Suprapubic skin (tissue), 4 donors: Measurements from ENCODE around the gene SLC6A18. TPM values are rescaled to one million over a fixed set of nuclear protein-coding genes. Genes with fewer than 3 reads are reported as not detected.

Experiments used
- DNase-seq, 2 donors: peaks; one replicate each; pipeline ENCODE4 v3.0.0-alpha.2; 2019; ENCODE audit warnings: low spot score in 2 of 2
- H3K27ac ChIP-seq: fragments of 200-600 bp; sonication (generic); one replicate; pipeline ENCODE4 v1.5.1; 2019
- H3K27me3 ChIP-seq: fragments of 200-600 bp; sonication (generic); one replicate; pipeline ENCODE4 v1.5.1; 2019
- H3K36me3 ChIP-seq: fragments of 200-600 bp; sonication (generic); one replicate; pipeline ENCODE4 v1.5.1; 2019
- H3K4me1 ChIP-seq: fragments of 200-600 bp; sonication (generic); one replicate; pipeline ENCODE4 v1.5.1; 2019
- H3K4me3 ChIP-seq: fragments of 200-600 bp; sonication (generic); one replicate; pipeline ENCODE4 v1.5.1; 2019; ENCODE audit warnings: mild to moderate bottlenecking
- H3K9me3 ChIP-seq: fragments of 200-600 bp; sonication (generic); one replicate; pipeline ENCODE4 v1.5.1; 2019
- EP300 ChIP-seq: sonication (generic); formaldehyde crosslinking; IDR thresholded peaks from one replicate; pipeline ENCODE4 v1.6.1; 2017; ENCODE audit warnings: antibody characterized with exemption
- POLR2A ChIP-seq, 2 donors: fragments of 450-650 bp; IDR thresholded peaks; one replicate each; pipeline ENCODE4 v1.6.1; 2017; ENCODE audit warnings: antibody characterized with exemption in 2 of 2, mild to moderate bottlenecking in 2 of 2, moderate library complexity in 2 of 2
- POLR2AphosphoS5 ChIP-seq, 3 donors: sonication (generic); formaldehyde crosslinking; IDR thresholded peaks; one replicate each; pipeline ENCODE4 v1.6.1; 2017; ENCODE audit warnings: antibody characterized with exemption in 3 of 3
- WGBS: methylation state at CpG from one replicate; pipeline ENCODE4 v1.1.5; 2018; 5-methylcytosine and 5-hydroxymethylcytosine counted together
- total RNA-seq, 4 donors: library from RNA; depleted of rRNA; stranded (reverse); fragments of >200 nt; gene quantifications; one replicate each; pipeline ENCODE4 v1.1.0, GENCODE V29; 2016
- TF ChIP-seq, protein P1 (sequence below), 2 donors: fragments of 200-600 bp in 1 of 2; fragments of 450-650 bp in 1 of 2; sonication (generic) in 1 of 2; IDR thresholded peaks; one replicate each; pipeline ENCODE4 v1.5.1; 2016 to 2019; ENCODE audit warnings: antibody characterized with exemption in 2 of 2, mild to moderate bottlenecking in 1 of 2, moderate library complexity in 1 of 2

The SLC6A18 gene
- total RNA-seq, 4 donors from 2014 or later, result not detected

DNA sequence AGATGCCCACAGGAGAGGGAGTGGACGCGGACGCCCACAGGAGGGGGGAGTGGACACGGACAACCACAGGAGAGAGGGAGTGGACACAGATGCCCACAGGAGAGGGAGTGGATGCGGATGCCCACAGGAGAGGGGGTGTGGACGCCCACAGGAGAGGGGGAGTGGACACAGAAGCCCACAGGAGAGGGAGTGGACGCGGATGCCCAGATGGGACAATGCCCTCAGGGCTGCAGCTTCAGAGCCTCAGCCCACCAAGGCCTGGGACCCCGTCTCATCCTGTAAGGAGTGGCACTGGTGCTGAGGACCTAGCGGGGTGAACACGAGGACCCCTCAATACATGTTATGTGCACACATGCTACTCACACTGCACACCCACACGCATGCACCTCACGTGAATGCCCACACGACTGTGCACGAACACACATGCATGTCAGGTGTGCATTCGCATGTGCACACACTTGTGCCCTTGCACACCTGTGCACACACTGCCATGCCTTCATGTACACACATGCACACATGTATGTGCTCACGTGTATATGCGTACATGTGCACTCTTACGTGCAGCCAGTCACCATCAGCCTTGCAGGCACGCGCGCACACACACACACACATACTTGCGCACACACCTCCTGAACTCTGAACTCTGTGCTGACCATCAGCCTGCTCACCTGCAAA, 34.8 kb downstream of the SLC6A18 start:
- DNase-seq, result no peak
- Histone ChIP-seq H3K4me1 (no peaks in the 10 kb centered on the region), H3K36me3 (no peaks in the 10 kb centered on the region), H3K27me3 (no peaks in the 10 kb centered on the region), H3K4me3 (no peak overlapping the region), H3K9me3 (peaks cover 10% of the 10 kb centered on the region), H3K27ac (no peak overlapping the region)
- no peak for TF ChIP-seq POLR2A (IDR thresholded peaks at IDR 0.05)
- TF ChIP-seq, protein P1, sequence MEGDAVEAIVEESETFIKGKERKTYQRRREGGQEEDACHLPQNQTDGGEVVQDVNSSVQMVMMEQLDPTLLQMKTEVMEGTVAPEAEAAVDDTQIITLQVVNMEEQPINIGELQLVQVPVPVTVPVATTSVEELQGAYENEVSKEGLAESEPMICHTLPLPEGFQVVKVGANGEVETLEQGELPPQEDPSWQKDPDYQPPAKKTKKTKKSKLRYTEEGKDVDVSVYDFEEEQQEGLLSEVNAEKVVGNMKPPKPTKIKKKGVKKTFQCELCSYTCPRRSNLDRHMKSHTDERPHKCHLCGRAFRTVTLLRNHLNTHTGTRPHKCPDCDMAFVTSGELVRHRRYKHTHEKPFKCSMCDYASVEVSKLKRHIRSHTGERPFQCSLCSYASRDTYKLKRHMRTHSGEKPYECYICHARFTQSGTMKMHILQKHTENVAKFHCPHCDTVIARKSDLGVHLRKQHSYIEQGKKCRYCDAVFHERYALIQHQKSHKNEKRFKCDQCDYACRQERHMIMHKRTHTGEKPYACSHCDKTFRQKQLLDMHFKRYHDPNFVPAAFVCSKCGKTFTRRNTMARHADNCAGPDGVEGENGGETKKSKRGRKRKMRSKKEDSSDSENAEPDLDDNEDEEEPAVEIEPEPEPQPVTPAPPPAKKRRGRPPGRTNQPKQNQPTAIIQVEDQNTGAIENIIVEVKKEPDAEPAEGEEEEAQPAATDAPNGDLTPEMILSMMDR (IDR thresholded peaks at IDR 0.05), result no peak
- no peak for TF ChIP-seq POLR2AphosphoS5 (IDR thresholded peaks at IDR 0.05)
- no peak for TF ChIP-seq EP300
- 93% methylated on average over 23 of the region's 23 CpGs for WGBS

- Histone ChIP-seq H3K4me3 (no peak overlapping the region), H3K4me1 (no peaks in the 10 kb centered on the region), H3K36me3 (no peaks in the 10 kb centered on the region), H3K27ac (no peak overlapping the region), H3K9me3 (peaks cover 10% of the 10 kb centered on the region), H3K27me3 (no peaks in the 10 kb centered on the region)
- TF ChIP-seq POLR2A (IDR thresholded peaks at IDR 0.05) (no peak), EP300 (no peak), POLR2AphosphoS5 (IDR thresholded peaks at IDR 0.05) (no peak)
- TF ChIP-seq, protein P1 (IDR thresholded peaks at IDR 0.05), result no peak
- 92% methylated on average over 10 of the region's 10 CpGs for WGBS
- DNase-seq, result no peak
Observed at GRCh38 chr5:1261643-1262042, 36.5 kb downstream of the SLC6A18 start.

DNA sequence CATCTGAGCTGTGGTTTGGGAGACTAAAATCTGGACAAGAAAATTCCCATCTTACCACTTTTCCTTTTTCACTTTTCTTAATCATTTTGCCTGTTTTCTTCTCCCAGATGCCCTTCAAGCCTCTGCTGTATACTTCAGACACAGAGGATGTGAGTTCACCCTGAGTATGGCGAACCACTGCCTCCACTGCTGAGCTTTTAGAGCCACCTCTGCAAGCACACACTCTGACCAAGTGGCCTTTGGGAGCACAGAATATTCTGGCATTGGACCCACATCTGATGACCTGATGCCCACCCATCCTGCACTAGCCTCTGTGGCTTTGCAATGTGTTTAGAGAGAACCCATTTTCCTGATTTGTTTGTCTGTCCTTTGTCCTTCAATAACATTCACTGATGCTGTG, 37.2 kb downstream of the SLC6A18 start:
- no peaks in the 10 kb centered on the region for H3K36me3 ChIP-seq
- TF ChIP-seq, protein P1 (IDR thresholded peaks at IDR 0.05), result no peak
- TF ChIP-seq POLR2AphosphoS5 (IDR thresholded peaks at IDR 0.05) (no peak), EP300 (no peak), POLR2A (IDR thresholded peaks at IDR 0.05) (no peak)
- no peak for DNase-seq
- no peak overlapping the region for H3K27ac ChIP-seq
- WGBS, result 100% methylated on average over 1 of the region's 1 CpG
- no peaks in the 10 kb centered on the region for H3K4me1 ChIP-seq
- no peaks in the 10 kb centered on the region for H3K27me3 ChIP-seq
- no peak overlapping the region for H3K4me3 ChIP-seq
- peaks cover 10% of the 10 kb centered on the region for H3K9me3 ChIP-seq

GRCh38 chr5:1264211-1264610, 39.0 kb downstream of the SLC6A18 start:
- no peaks in the 10 kb centered on the region for H3K27me3 ChIP-seq
- no peak overlapping the region for H3K27ac ChIP-seq
- peaks cover 10% of the 10 kb centered on the region for H3K9me3 ChIP-seq
- 80% methylated on average over 2 of the region's 18 CpGs for WGBS
- H3K36me3 ChIP-seq, result no peaks in the 10 kb centered on the region
- TF ChIP-seq POLR2AphosphoS5 (IDR thresholded peaks at IDR 0.05) (no peak), EP300 (no peak), POLR2A (IDR thresholded peaks at IDR 0.05) (no peak)
- TF ChIP-seq, protein P1 (IDR thresholded peaks at IDR 0.05), result no peak
- no peak overlapping the region for H3K4me3 ChIP-seq
- H3K4me1 ChIP-seq, result no peaks in the 10 kb centered on the region
- no peak for DNase-seq

- 80% methylated on average over 9 of the region's 15 CpGs for WGBS
- H3K4me3 ChIP-seq, result no peak overlapping the region
- peaks cover 10% of the 10 kb centered on the region for H3K9me3 ChIP-seq
- no peaks in the 10 kb centered on the region for H3K36me3 ChIP-seq
- no peaks in the 10 kb centered on the region for H3K4me1 ChIP-seq
- DNase-seq, result no peak
- no peak overlapping the region for H3K27ac ChIP-seq
- TF ChIP-seq POLR2A (IDR thresholded peaks at IDR 0.05), result no peak
- H3K27me3 ChIP-seq, result no peaks in the 10 kb centered on the region
Observed at GRCh38 chr5:1265026-1265425, 39.8 kb downstream of the SLC6A18 start.
